Loucy (cell line): Measurements from ENCODE around the gene MYL12B.

Source experiments
- H2AFZ ChIP-seq: fragments of 200-600 bp; sonication (generic); 2 replicates; pipeline ENCODE4 v1.6.0; 2016; ENCODE audit warnings: antibody characterized with exemption, mild to moderate bottlenecking, low read length, moderate library complexity
- H3F3A ChIP-seq: fragments of 200-600 bp; 2 replicates; pipeline ENCODE4 v1.6.0; 2016; ENCODE audit warnings: antibody characterized with exemption, low read depth, mild to moderate bottlenecking
- H3K27me3 ChIP-seq: fragments of 200-600 bp; sonication (generic); 2 replicates; pipeline ENCODE4 v1.6.1; 2014; ENCODE audit warnings: low read length, mild to moderate bottlenecking; ENCODE audit not compliant: insufficient read depth, poor library complexity, severe bottlenecking
- H3K36me3 ChIP-seq: fragments of 200-600 bp; sonication (generic); 2 replicates; pipeline ENCODE4 v1.6.1; 2016; ENCODE audit warnings: low read length; ENCODE audit not compliant: insufficient read depth
- H3K4me1 ChIP-seq: fragments of 200-600 bp; sonication (generic); 2 replicates; pipeline ENCODE4 v1.5.1; 2014; ENCODE audit warnings: low read length, mild to moderate bottlenecking; ENCODE audit not compliant: insufficient read depth, poor library complexity, severe bottlenecking
- H3K4me2 ChIP-seq: fragments of 200-600 bp; sonication (generic); 2 replicates; pipeline ENCODE4 v1.6.0; 2014; ENCODE audit warnings: antibody characterized with exemption, low read length, low read depth, mild to moderate bottlenecking; ENCODE audit not compliant: poor library complexity, severe bottlenecking
- H3K4me3 ChIP-seq: fragments of 200-600 bp; sonication (generic); 2 replicates; pipeline ENCODE4 v1.5.1; 2014; ENCODE audit warnings: low read length, mild to moderate bottlenecking, mixed read lengths; ENCODE audit not compliant: poor library complexity, severe bottlenecking
- H3K79me2 ChIP-seq: fragments of 200-600 bp; sonication (generic); 2 replicates; pipeline ENCODE4 v1.6.1; 2014; ENCODE audit warnings: low read length; ENCODE audit not compliant: insufficient read depth
- H3K9ac ChIP-seq: fragments of 200-600 bp; sonication (generic); 2 replicates; pipeline ENCODE4 v1.6.0; 2014; ENCODE audit warnings: mild to moderate bottlenecking, low read depth, low read length, moderate library complexity; ENCODE audit not compliant: poor library complexity, severe bottlenecking
- H3K9me2 ChIP-seq: fragments of 200-600 bp; sonication (generic); replicated peaks from 2 replicates; pipeline ENCODE4 v1.6.1; 2016; ENCODE audit warnings: low read depth, low read length, mixed read lengths
- H3K9me3 ChIP-seq: fragments of 200-600 bp; sonication (generic); 2 replicates; pipeline ENCODE4 v1.6.1; 2014; ENCODE audit warnings: mild to moderate bottlenecking, antibody characterized with exemption, low read length, low read depth; ENCODE audit not compliant: insufficient read depth
- H4K20me1 ChIP-seq: fragments of 200-600 bp; sonication (generic); 2 replicates; pipeline ENCODE4 v1.6.0; 2014; ENCODE audit warnings: antibody characterized with exemption, low read length, mild to moderate bottlenecking; ENCODE audit not compliant: insufficient read depth, poor library complexity, severe bottlenecking
- CTCF ChIP-seq: fragments of 200-600 bp; sonication (generic); conservative IDR thresholded peaks from 2 replicates; pipeline ENCODE4 v1.5.1; 2014; ENCODE audit warnings: mild to moderate bottlenecking, antibody characterized with exemption, low read length
- EZH2phosphoT487 ChIP-seq: fragments of 200-600 bp; IDR thresholded peaks from 2 replicates; pipeline ENCODE4 v1.6.1; 2018; ENCODE audit warnings: antibody characterized with exemption, mild to moderate bottlenecking, moderate library complexity, borderline replicate concordance

The MYL12B gene

GRCh38 chr18:3248062-3248657 is 13.8 kb upstream of the MYL12B start:
- no peak overlapping the region for H2AFZ ChIP-seq
- H3K36me3 ChIP-seq, result peaks cover 3% of the 10 kb centered on the region
- peak overlapping the region; percentile 95 for H3K9ac ChIP-seq
- H4K20me1 ChIP-seq, result peaks cover 43% of the 10 kb centered on the region
- peaks cover 6% of the 10 kb centered on the region for H3K27me3 ChIP-seq
- no peaks in the 10 kb centered on the region; the same call in 1 of the 2 replicates for H3F3A ChIP-seq
- H3K4me3 ChIP-seq, result peak overlapping the region; percentile 92
- H3K9me2 ChIP-seq, result no peaks in the 10 kb centered on the region
- H3K4me2 ChIP-seq, result peak overlapping the region; percentile 98
- H3K79me2 ChIP-seq, result peaks cover 72% of the 10 kb centered on the region
- no peaks in the 10 kb centered on the region for H3K9me3 ChIP-seq
- TF ChIP-seq EZH2phosphoT487 (no peak), CTCF (no peak)
- H3K4me1 ChIP-seq, result peaks cover 45% of the 10 kb centered on the region

- Histone ChIP-seq H3K4me1 (peaks cover 50% of the 10 kb centered on the region), H3K4me2 (peak overlapping the region; percentile 98), H3K4me3 (peak overlapping the region; percentile 92), H3K79me2 (peaks cover 79% of the 10 kb centered on the region), H2AFZ (no peak overlapping the region), H3K9me3 (no peaks in the 10 kb centered on the region), H3K36me3 (peaks cover 9% of the 10 kb centered on the region), H3K9me2 (no peaks in the 10 kb centered on the region), H3K27me3 (peaks cover 6% of the 10 kb centered on the region), H3K9ac (peak overlapping the region; percentile 95), H3F3A (no peaks in the 10 kb centered on the region; the same call in 1 of the 2 replicates), H4K20me1 (peaks cover 49% of the 10 kb centered on the region)
- TF ChIP-seq CTCF, result no peak
- no peak for TF ChIP-seq EZH2phosphoT487
Observed at GRCh38 chr18:3248658-3249359, 13.1 kb upstream of the MYL12B start.

- Histone ChIP-seq H3K4me1 (peaks cover 55% of the 10 kb centered on the region), H3K36me3 (peaks cover 26% of the 10 kb centered on the region), H3K9me3 (no peaks in the 10 kb centered on the region), H3F3A (no peaks in the 10 kb centered on the region; the same call in 1 of the 2 replicates), H4K20me1 (peaks cover 61% of the 10 kb centered on the region), H3K4me3 (peak overlapping the region; percentile 92), H3K9me2 (no peaks in the 10 kb centered on the region), H2AFZ (no peak overlapping the region), H3K4me2 (peak overlapping the region; percentile 98), H3K27me3 (peaks cover 6% of the 10 kb centered on the region), H3K79me2 (peaks cover 89% of the 10 kb centered on the region), H3K9ac (peak overlapping the region; percentile 58)
- no peak for TF ChIP-seq CTCF
- TF ChIP-seq EZH2phosphoT487, result no peak
Observed at GRCh38 chr18:3250237-3251107, 11.5 kb upstream of the MYL12B start.
